ENCODE measurements around the gene FAM3C. TPM values are rescaled to one million over a fixed set of nuclear protein-coding genes. Genes with fewer than 3 reads are reported as not detected.
A peak's percentile ranks its signal among the peaks of the same experiment; 100 is the strongest.

Gene FAM3C
- total RNA-seq, 1 experiment from 2014 or later: 322 TPM

DNA sequence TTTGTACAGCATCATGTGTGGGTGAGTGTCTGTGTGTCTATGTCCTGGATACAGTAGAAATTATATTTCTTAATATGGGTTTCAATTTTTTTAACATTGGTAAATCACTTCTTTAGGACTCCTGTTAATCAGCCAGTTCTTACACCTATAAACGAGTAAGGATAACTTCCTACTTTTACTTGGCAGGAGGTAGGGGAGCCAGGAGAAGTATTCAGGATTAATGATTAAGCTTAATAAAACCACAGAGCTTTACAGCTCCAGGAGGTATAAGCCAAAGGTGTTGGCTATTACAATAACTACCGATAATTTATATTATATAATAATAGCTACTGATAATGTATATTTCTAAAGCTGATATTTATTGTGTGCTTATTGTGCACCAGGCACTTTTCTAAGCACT lies 1.7 kb upstream of the FAM3C start:
- BruUV-seq (replicated peaks): no TSS peak

DNA sequence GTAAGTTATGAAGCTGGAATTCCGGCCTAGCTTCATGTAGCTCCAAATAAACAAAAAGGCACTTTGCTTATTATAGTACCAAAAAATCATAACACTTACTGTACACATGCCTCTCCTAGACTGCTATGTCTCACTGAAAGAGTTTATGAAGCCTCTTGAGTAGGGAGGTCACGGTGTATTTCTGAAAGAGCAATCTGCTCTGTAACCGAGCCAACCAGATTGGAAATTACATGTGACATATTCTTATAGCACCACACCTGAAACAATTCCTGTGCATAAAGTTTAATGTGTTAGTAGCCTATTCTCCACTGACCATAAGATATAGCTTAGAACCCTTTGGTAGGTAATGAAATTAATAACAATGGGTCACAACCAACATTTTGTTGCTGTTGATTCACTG lies 1.3 kb upstream of the FAM3C start:
- TF ChIP-seq TCF7L2 (IDR thresholded peaks at IDR 0.05; ENCODE audit: borderline replicate concordance, extremely low read depth, insufficient read depth, insufficient read length): no peak
- no peak for TF ChIP-seq FOSL1 (IDR thresholded peaks at IDR 0.05; ENCODE audit: low read depth)
- H3K36me3 ChIP-seq (ENCODE audit: control insufficient read depth in 1 of 2, insufficient read depth in 2 of 2, low read length in 2 of 2): peaks cover 6 to 24% of the 10 kb centered on the region in 2 experiments; a peak in 2 of 4 replicates
- H3K4me3 ChIP-seq (replicated peaks in 1 of 2; ENCODE audit: low read depth in 1 of 2, low read length in 2 of 2): peak overlapping the region in 1 of 2 experiments; percentile 41; a peak in 2 of 4 replicates
- H3K9me3 ChIP-seq (ENCODE audit: control insufficient read depth in 1 of 2, insufficient read depth in 1 of 2, low read depth in 1 of 2, low read length in 2 of 2): no peaks in the 10 kb centered on the region
- BruUV-seq (replicated peaks): no TSS peak
- peak overlapping the region; percentile 76 for H3K4me2 ChIP-seq (ENCODE audit: low read length)
- H3K79me2 ChIP-seq (ENCODE audit: insufficient read depth, low read length): peaks cover 37% of the 10 kb centered on the region
- peak overlapping the region; percentile 84 for H3K9ac ChIP-seq (ENCODE audit: low read length)
- intact Hi-C loops (cut with micrococcal nuclease): no loop called here
- H3K27me3 ChIP-seq (ENCODE audit: insufficient read depth, low read length): no peaks in the 10 kb centered on the region
- DNase-seq (ENCODE audit: low read depth, low spot score) (no peak), ATAC-seq (no peak)
- ChIA-PET CTCF (interaction anchor here (0.9 to 4.2 kb wide), 9 partner anchors 9 to 597 kb away, joined by 3 to 24 read pairs (median 3); no protein-coding TSS in a partner anchor), POLR2A (interaction anchor here (1.2 to 3.0 kb wide), 6 partner anchors 30 to 151 kb away, joined by 3 to 10 read pairs (median 6); no protein-coding TSS in a partner anchor), RAD21 (ENCODE audit: low non-redundant PET in 1 of 2, low total read pairs in 2 of 2, uncharacterized antibody in 2 of 2, unreplicated experiment in 2 of 2) (interaction anchor here in 1 of 2 experiments (0.8 kb wide), 1 partner anchor 133 kb away, joined by 3 read pairs; no protein-coding TSS in a partner anchor)
- H3K4me1 ChIP-seq (ENCODE audit: control insufficient read depth in 1 of 2, insufficient read depth in 2 of 2, low read length in 2 of 2): peaks cover 39 to 65% of the 10 kb centered on the region in 2 experiments
- H3K9me2 ChIP-seq (ENCODE audit: insufficient read depth): no peaks in the 10 kb centered on the region
- H3K27ac ChIP-seq (ENCODE audit: low read depth, low read length): peak overlapping the region; percentile 95
- peaks cover 12% of the 10 kb centered on the region; the same call in 1 of the 2 replicates for H4K20me1 ChIP-seq (ENCODE audit: insufficient read depth)
- H2AFZ ChIP-seq (ENCODE audit: low read depth, low read length, poor library complexity, severe bottlenecking): no peak overlapping the region

More for the DNA sequence above, 1.7 kb upstream of the FAM3C start:
- DNase-seq (ENCODE audit: low read depth, low spot score) (no peak), ATAC-seq (no peak)
- intact Hi-C loops (cut with micrococcal nuclease): no loop called here
- peak overlapping the region; percentile 76 for H3K4me2 ChIP-seq (ENCODE audit: low read length)
- TF ChIP-seq EZH2phosphoT487 (IDR thresholded peaks at IDR 0.05; ENCODE audit: borderline replicate concordance): no peak
- no peak for TF ChIP-seq YY1 (IDR thresholded peaks at IDR 0.05; ENCODE audit: extremely low read depth, insufficient replicate concordance, low read depth, low read length)
- no peak for TF ChIP-seq CBX3 (IDR thresholded peaks at IDR 0.05; ENCODE audit: low read depth)
- TF ChIP-seq, protein P1, sequence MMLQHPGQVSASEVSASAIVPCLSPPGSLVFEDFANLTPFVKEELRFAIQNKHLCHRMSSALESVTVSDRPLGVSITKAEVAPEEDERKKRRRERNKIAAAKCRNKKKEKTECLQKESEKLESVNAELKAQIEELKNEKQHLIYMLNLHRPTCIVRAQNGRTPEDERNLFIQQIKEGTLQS (IDR thresholded peaks at IDR 0.05): no peak
- TF ChIP-seq CEBPB (IDR thresholded peaks at IDR 0.05; ENCODE audit: low read depth): no peak
- TF ChIP-seq SIN3A (IDR thresholded peaks at IDR 0.05; ENCODE audit: low read depth): no peak
- TF ChIP-seq SP1 (IDR thresholded peaks at IDR 0.05; ENCODE audit: low read depth): no peak
- TF ChIP-seq EGR1 (IDR thresholded peaks at IDR 0.05; ENCODE audit: low read depth): no peak
- no peak for TF ChIP-seq SRF (IDR thresholded peaks at IDR 0.05; ENCODE audit: low read depth)
- TF ChIP-seq, protein P2, sequence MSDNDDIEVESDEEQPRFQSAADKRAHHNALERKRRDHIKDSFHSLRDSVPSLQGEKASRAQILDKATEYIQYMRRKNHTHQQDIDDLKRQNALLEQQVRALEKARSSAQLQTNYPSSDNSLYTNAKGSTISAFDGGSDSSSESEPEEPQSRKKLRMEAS (IDR thresholded peaks at IDR 0.05): no peak
- no peak for TF ChIP-seq POLR2A (IDR thresholded peaks at IDR 0.05; ENCODE audit: borderline replicate concordance, extremely low read depth, insufficient read depth, insufficient read length)
- peaks cover 33% of the 10 kb centered on the region for H3K79me2 ChIP-seq (ENCODE audit: insufficient read depth, low read length)
- peaks cover 12% of the 10 kb centered on the region; the same call in 1 of the 2 replicates for H4K20me1 ChIP-seq (ENCODE audit: insufficient read depth)
- peaks cover 39 to 60% of the 10 kb centered on the region in 2 experiments for H3K4me1 ChIP-seq (ENCODE audit: control insufficient read depth in 1 of 2, insufficient read depth in 2 of 2, low read length in 2 of 2)
- H3K9me3 ChIP-seq (ENCODE audit: control insufficient read depth in 1 of 2, insufficient read depth in 1 of 2, low read depth in 1 of 2, low read length in 2 of 2): no peaks in the 10 kb centered on the region
- ChIA-PET POLR2A (interaction anchor here (1.2 to 3.0 kb wide), 4 partner anchors 40 to 147 kb away, joined by 3 to 10 read pairs (median 6); no protein-coding TSS in a partner anchor), RAD21 (ENCODE audit: low non-redundant PET in 1 of 2, low total read pairs in 2 of 2, uncharacterized antibody in 2 of 2, unreplicated experiment in 2 of 2) (interaction anchor here (0.8 to 1.2 kb wide), 2 partner anchors 132 to 149 kb away, joined by 3 to 4 read pairs; no protein-coding TSS in a partner anchor), CTCF (interaction anchor here (0.7 to 4.2 kb wide), 7 partner anchors 10 to 600 kb away, joined by 3 to 24 read pairs (median 5); no protein-coding TSS in a partner anchor)
- H2AFZ ChIP-seq (ENCODE audit: low read depth, low read length, poor library complexity, severe bottlenecking): peak overlapping the region; percentile 66
- H3K9ac ChIP-seq (ENCODE audit: low read length): peak overlapping the region; percentile 84
- H3K9me2 ChIP-seq (ENCODE audit: insufficient read depth): no peaks in the 10 kb centered on the region
- peaks cover 6 to 19% of the 10 kb centered on the region in 2 experiments; a peak in 2 of 4 replicates for H3K36me3 ChIP-seq (ENCODE audit: control insufficient read depth in 1 of 2, insufficient read depth in 2 of 2, low read length in 2 of 2)
- peak overlapping the region; percentile 95 for H3K27ac ChIP-seq (ENCODE audit: low read depth, low read length)
- H3K4me3 ChIP-seq (replicated peaks in 1 of 2; ENCODE audit: low read depth in 1 of 2, low read length in 2 of 2): peak overlapping the region; percentile 19 to 41
- no peaks in the 10 kb centered on the region for H3K27me3 ChIP-seq (ENCODE audit: insufficient read depth, low read length)
